Vagina (tissue), 2 donors: Measurements from ENCODE around the gene PIK3R5. TPM values are rescaled to one million over a fixed set of nuclear protein-coding genes. Genes with fewer than 3 reads are reported as not detected.
A peak's percentile ranks its signal among the peaks of the same experiment; 100 is the strongest.

Experiments
- DNase-seq, 2 donors: peaks; one replicate each; pipeline ENCODE4 v3.0.0-alpha.2; 2017; ENCODE audit errors: extremely low spot score in 2 of 2
- H3K27ac ChIP-seq: fragments of 200-600 bp; sonication (generic); one replicate; pipeline ENCODE4 v1.5.1; 2019
- H3K27me3 ChIP-seq: fragments of 200-600 bp; sonication (generic); one replicate; pipeline ENCODE4 v1.5.1; 2019
- H3K36me3 ChIP-seq, 2 donors: fragments of 200-600 bp; sonication (generic); one replicate each; pipeline ENCODE4 v1.5.1; 2017 to 2019
- H3K4me1 ChIP-seq: fragments of 200-600 bp; sonication (generic); one replicate; pipeline ENCODE4 v1.5.1; 2019
- H3K4me3 ChIP-seq, 2 donors: fragments of 200-600 bp; sonication (generic); 1 replicate in 1 of 2; 2 replicates in 1 of 2; pipeline ENCODE4 v1.5.1; 2016 to 2019
- H3K9me3 ChIP-seq: fragments of 200-600 bp; sonication (generic); one replicate; pipeline ENCODE4 v1.5.1; 2019
- CTCF ChIP-seq, 3 experiments: fragments of 450-650 bp in 2 of 3; fragments of 200-600 bp in 1 of 3; sonication (generic) in 1 of 3; IDR thresholded peaks; one replicate each; pipeline ENCODE4 v1.5.1; 2017 to 2019; ENCODE audit warnings: antibody characterized with exemption in 3 of 3, mild to moderate bottlenecking in 2 of 3, moderate library complexity in 2 of 3
- POLR2A ChIP-seq, 2 donors: fragments of 450-650 bp; IDR thresholded peaks; one replicate each; pipeline ENCODE4 v1.6.1; 2017; ENCODE audit warnings: antibody characterized with exemption in 2 of 2, mild to moderate bottlenecking in 2 of 2, moderate library complexity in 2 of 2
- POLR2AphosphoS5 ChIP-seq, 2 donors: sonication (generic); formaldehyde crosslinking; IDR thresholded peaks; one replicate each; pipeline ENCODE4 v1.9.0; 2017; ENCODE audit warnings: antibody characterized with exemption in 2 of 2, mild to moderate bottlenecking in 2 of 2, low read depth in 1 of 2; ENCODE audit not compliant: insufficient read depth in 1 of 2
- intact Hi-C: fragments of 100-400 bp; cut with DNase I; formaldehyde crosslinking; loops from one replicate; pipeline ENCODE4 v1.15.1; 2023
- total RNA-seq: library from RNA; depleted of rRNA; stranded (reverse); fragments of >200 nt; gene quantifications from one replicate; pipeline ENCODE4 v1.2.3, GENCODE V29; 2016

Gene PIK3R5
- total RNA-seq, 1 donor from 2014 or later = 10.6 TPM

DNA sequence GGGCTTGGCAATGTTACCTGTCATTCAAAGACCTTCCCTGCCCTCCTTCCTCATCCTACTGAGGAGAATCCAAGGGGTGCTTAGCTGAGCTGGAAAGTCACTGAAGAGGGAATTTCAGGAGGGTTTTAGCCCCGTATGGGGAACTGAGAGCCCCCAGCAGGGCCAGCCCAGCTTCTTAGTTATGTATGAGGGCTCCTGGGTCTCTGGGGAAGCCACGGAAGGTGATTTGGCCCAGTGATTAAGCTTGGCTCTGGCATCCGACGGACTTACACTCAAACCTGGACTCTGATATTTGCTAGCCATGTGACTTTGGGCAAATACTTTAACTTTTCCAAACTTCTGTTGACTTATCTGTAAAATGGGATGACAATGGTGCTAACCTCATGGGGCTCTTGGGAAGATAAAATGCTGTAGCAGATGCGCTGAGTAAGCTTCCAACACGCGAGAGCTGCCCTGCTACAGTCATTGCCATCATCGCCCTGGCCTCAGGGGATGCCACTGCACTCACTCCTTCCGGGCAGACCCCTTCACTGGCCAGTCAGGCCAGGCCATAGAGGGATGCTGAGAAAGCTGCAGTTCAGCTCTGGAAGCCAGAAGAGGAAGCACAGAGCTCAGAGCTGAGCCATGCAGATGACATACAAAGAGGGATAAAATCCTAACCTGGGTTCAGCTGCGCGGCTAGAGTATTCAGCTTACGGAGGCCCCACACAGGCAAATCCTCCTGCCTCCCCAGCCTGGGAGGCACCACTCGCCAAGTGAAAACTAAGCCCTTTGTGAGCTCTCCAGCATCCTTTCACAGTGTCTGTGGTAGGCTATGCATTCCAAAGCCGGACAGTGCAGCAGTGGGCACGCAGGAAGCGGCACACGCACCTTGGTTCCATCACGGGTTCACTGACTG lies 53.2 kb downstream of the PIK3R5 start:
- Histone ChIP-seq H3K36me3 (no peaks in the 10 kb centered on the region), H3K27ac (no peak overlapping the region), H3K27me3 (no peaks in the 10 kb centered on the region), H3K4me1 (no peaks in the 10 kb centered on the region), H3K9me3 (no peaks in the 10 kb centered on the region), H3K4me3 (no peak overlapping the region)
- no peak for DNase-seq
- intact Hi-C loops = no loop called here
- no peak for TF ChIP-seq POLR2AphosphoS5 (IDR thresholded peaks at IDR 0.05; ENCODE audit: insufficient read depth in 1 of 2, low read depth in 1 of 2)
- no peak for TF ChIP-seq CTCF (IDR thresholded peaks at IDR 0.05)
- no peak for TF ChIP-seq POLR2A (IDR thresholded peaks at IDR 0.05)

GRCh38 chr17:8910969-8911604 lies 54.4 kb downstream of the PIK3R5 start:
- Histone ChIP-seq H3K27ac (no peak overlapping the region), H3K4me3 (no peak overlapping the region), H3K9me3 (no peaks in the 10 kb centered on the region), H3K4me1 (no peaks in the 10 kb centered on the region), H3K27me3 (no peaks in the 10 kb centered on the region), H3K36me3 (no peaks in the 10 kb centered on the region)
- intact Hi-C loops = no loop called here
- peak in 1 of 2 donors; percentile 84 for DNase-seq
- TF ChIP-seq CTCF (IDR thresholded peaks at IDR 0.05) (no peak), POLR2AphosphoS5 (IDR thresholded peaks at IDR 0.05; ENCODE audit: insufficient read depth in 1 of 2, low read depth in 1 of 2) (no peak), POLR2A (IDR thresholded peaks at IDR 0.05) (no peak)

GRCh38 chr17:8909586-8910270 lies 55.8 kb downstream of the PIK3R5 start:
- Histone ChIP-seq H3K4me1 (no peaks in the 10 kb centered on the region), H3K27me3 (no peaks in the 10 kb centered on the region), H3K27ac (no peak overlapping the region), H3K9me3 (no peaks in the 10 kb centered on the region), H3K36me3 (no peaks in the 10 kb centered on the region), H3K4me3 (no peak overlapping the region)
- peak in 1 of 2 donors; percentile 79 for DNase-seq
- intact Hi-C loops = no loop called here
- TF ChIP-seq POLR2A (IDR thresholded peaks at IDR 0.05) (no peak), POLR2AphosphoS5 (IDR thresholded peaks at IDR 0.05; ENCODE audit: insufficient read depth in 1 of 2, low read depth in 1 of 2) (no peak), CTCF (IDR thresholded peaks at IDR 0.05) (no peak)

GRCh38 chr17:8905331-8905730 lies 60.2 kb downstream of the PIK3R5 start:
- intact Hi-C loops = no loop called here
- Histone ChIP-seq H3K4me1 (no peaks in the 10 kb centered on the region), H3K36me3 (no peaks in the 10 kb centered on the region), H3K4me3 (no peak overlapping the region), H3K9me3 (no peaks in the 10 kb centered on the region), H3K27me3 (no peaks in the 10 kb centered on the region), H3K27ac (no peak overlapping the region)
- TF ChIP-seq POLR2AphosphoS5 (IDR thresholded peaks at IDR 0.05; ENCODE audit: insufficient read depth in 1 of 2, low read depth in 1 of 2) (no peak), POLR2A (IDR thresholded peaks at IDR 0.05) (no peak), CTCF (IDR thresholded peaks at IDR 0.05) (no peak)
- DNase-seq = peak; percentile 11 to 79
